Bladder microvascular endothelial cell (primary cell): ENCODE data around the gene CCDC54. TPM values are rescaled to one million over a fixed set of nuclear protein-coding genes. Genes with fewer than 3 reads are reported as not detected.

ENCODE experiments used
- total RNA-seq: library from RNA; depleted of rRNA; stranded (reverse); fragments of >200 nt; gene quantifications from 2 replicates; pipeline ENCODE4 v1.2.3, GENCODE V29; 2014

CCDC54 gene
- total RNA-seq: not detected in 2 replicates

GRCh38 chr3:107377151-107377550 lies at the start of gene CCDC54:
Gene CCDC54 (plus strand): TSS chr3:107377439. CDS start chr3:107377588, 149 bp downstream.

Other genes with a start within 250 kb of the CCDC54 start
- gene BBX, start 145.5 kb downstream of the CCDC54 start, total RNA-seq: 33.8 and 60.1 TPM in 2 replicates